Neural progenitor cell (in vitro differentiated cells): ENCODE results near the gene SAPCD2. TPM values are rescaled to one million over a fixed set of nuclear protein-coding genes. Genes with fewer than 3 reads are reported as not detected.

Experiments used
- DNase-seq: peaks from one replicate; pipeline ENCODE4 v3.0.0-alpha.2; 2016; ENCODE audit warnings: low spot score
- H2AFZ ChIP-seq: fragments of 200-600 bp; sonication (generic); replicated peaks from 2 replicates; pipeline ENCODE4 v1.6.1; 2016; ENCODE audit warnings: antibody characterized with exemption
- H3F3A ChIP-seq: fragments of 200-600 bp; sonication (generic); 2 replicates; pipeline ENCODE4 v1.6.1; 2016; ENCODE audit warnings: antibody characterized with exemption, low read depth
- H3K27ac ChIP-seq: fragments of 200-600 bp; sonication (generic); 2 replicates; pipeline ENCODE4 v1.5.1; 2016; ENCODE audit warnings: mild to moderate bottlenecking
- H3K27me3 ChIP-seq: fragments of 200-600 bp; sonication (generic); 2 replicates; pipeline ENCODE4 v1.6.1; 2016; ENCODE audit warnings: mild to moderate bottlenecking, moderate library complexity
- H3K36me3 ChIP-seq: fragments of 200-600 bp; sonication (generic); 2 replicates; pipeline ENCODE4 v1.5.1; 2016
- H3K4me1 ChIP-seq: fragments of 200-600 bp; sonication (generic); 2 replicates; pipeline ENCODE4 v1.6.1; 2016; ENCODE audit warnings: mixed run types
- H3K4me2 ChIP-seq: fragments of 200-600 bp; sonication (generic); 2 replicates; pipeline ENCODE4 v1.6.1; 2016
- H3K4me3 ChIP-seq: fragments of 200-600 bp; sonication (generic); 2 replicates; pipeline ENCODE4 v1.5.1; 2016
- H3K79me2 ChIP-seq: fragments of 200-600 bp; sonication (generic); 2 replicates; pipeline ENCODE4 v1.6.1; 2016; ENCODE audit warnings: low read depth
- H3K9ac ChIP-seq: fragments of 200-600 bp; sonication (generic); 2 replicates; pipeline ENCODE4 v1.6.1; 2016
- H3K9me3 ChIP-seq: fragments of 200-600 bp; sonication (generic); 2 replicates; pipeline ENCODE4 v1.5.1; 2016; ENCODE audit warnings: low read depth
- H4K20me1 ChIP-seq: fragments of 200-600 bp; sonication (generic); 2 replicates; pipeline ENCODE4 v1.6.1; 2016; ENCODE audit warnings: low read depth
- H3K27ac Mint-ChIP-seq: 3 replicates; pipeline ENCODE4 v1.8.0; 2021; ENCODE audit warnings: mixed read lengths
- H3K27me3 Mint-ChIP-seq: 2 replicates; pipeline ENCODE4 v1.8.0; 2022; ENCODE audit warnings: low read depth, mild to moderate bottlenecking, inconsistent platforms, moderate library complexity, mixed read lengths; ENCODE audit not compliant: insufficient read depth
- H3K36me3 Mint-ChIP-seq: 3 replicates; pipeline ENCODE4 v1.8.0; 2021; ENCODE audit warnings: mixed read lengths
- H3K4me1 Mint-ChIP-seq: 3 replicates; pipeline ENCODE4 v1.8.0; 2021; ENCODE audit warnings: mixed read lengths
- H3K4me3 Mint-ChIP-seq: 3 replicates; pipeline ENCODE4 v1.8.0; 2021; ENCODE audit warnings: mild to moderate bottlenecking, moderate library complexity, mixed read lengths
- H3K9me3 Mint-ChIP-seq: 3 replicates; pipeline ENCODE4 v1.8.0; 2020; ENCODE audit warnings: mixed read lengths
- CTCF ChIP-seq: fragments of 200-600 bp; sonication (generic); IDR thresholded peaks from 2 replicates; pipeline ENCODE4 v1.5.1; 2017; ENCODE audit warnings: antibody characterized with exemption, mild to moderate bottlenecking
- EZH2 ChIP-seq: fragments of 200-600 bp; sonication (generic); IDR thresholded peaks from 2 replicates; pipeline ENCODE4 v1.6.1; 2017; ENCODE audit warnings: antibody characterized with exemption, mild to moderate bottlenecking, moderate library complexity
- EZH2phosphoT487 ChIP-seq: fragments of 200-600 bp; sonication (generic); IDR thresholded peaks from 2 replicates; pipeline ENCODE4 v1.6.1; 2017; ENCODE audit warnings: antibody characterized with exemption
- total RNA-seq: library from RNA; depleted of rRNA; stranded (reverse); fragments of >200 nt; gene quantifications from 2 replicates; pipeline ENCODE4 v1.2.3, GENCODE V29; 2015; ENCODE audit warnings: low replicate concordance

The SAPCD2 gene
- total RNA-seq, 1 donor from 2014 or later: 5.7 TPM

GRCh38 chr9:137083394-137084004, 13.1 kb upstream of the SAPCD2 start:
- no peak overlapping the region for H3K4me3 Mint-ChIP-seq
- Histone ChIP-seq H3K4me1 (peaks cover 17% of the 10 kb centered on the region), H3K4me2 (no peak overlapping the region), H3K4me3 (no peak overlapping the region), H4K20me1 (peaks cover 9% of the 10 kb centered on the region), H3K27me3 (peaks cover 66% of the 10 kb centered on the region), H3K9me3 (no peaks in the 10 kb centered on the region), H3F3A (peaks cover 29% of the 10 kb centered on the region), H3K9ac (no peak overlapping the region), H3K36me3 (no peaks in the 10 kb centered on the region), H3K79me2 (peaks cover 9% of the 10 kb centered on the region), H3K27ac (no peak overlapping the region), H2AFZ (no peak overlapping the region)
- H3K27me3 Mint-ChIP-seq: peaks cover 31% of the 10 kb centered on the region
- H3K4me1 Mint-ChIP-seq: peaks cover 32% of the 10 kb centered on the region
- H3K27ac Mint-ChIP-seq: no peak overlapping the region
- no peak for TF ChIP-seq EZH2phosphoT487
- TF ChIP-seq EZH2: no peak
- TF ChIP-seq CTCF: no peak
- H3K36me3 Mint-ChIP-seq: no peaks in the 10 kb centered on the region
- DNase-seq: peak; percentile 75
- no peaks in the 10 kb centered on the region for H3K9me3 Mint-ChIP-seq

GRCh38 chr9:137082925-137083290, 12.6 kb upstream of the SAPCD2 start:
- Histone ChIP-seq H3K9ac (no peak overlapping the region), H4K20me1 (peaks cover 13% of the 10 kb centered on the region), H3K27me3 (peaks cover 69% of the 10 kb centered on the region), H3K36me3 (no peaks in the 10 kb centered on the region), H3K79me2 (peaks cover 5% of the 10 kb centered on the region), H3K4me3 (no peak overlapping the region), H3K27ac (no peak overlapping the region), H3K4me2 (no peak overlapping the region), H3K9me3 (no peaks in the 10 kb centered on the region), H3K4me1 (peaks cover 16% of the 10 kb centered on the region), H3F3A (peaks cover 30% of the 10 kb centered on the region), H2AFZ (no peak overlapping the region)
- Mint-ChIP-seq H3K4me1 (peaks cover 29% of the 10 kb centered on the region), H3K27ac (no peak overlapping the region), H3K4me3 (no peak overlapping the region), H3K9me3 (no peaks in the 10 kb centered on the region), H3K27me3 (peaks cover 33% of the 10 kb centered on the region), H3K36me3 (no peaks in the 10 kb centered on the region)
- no peak for DNase-seq
- TF ChIP-seq EZH2 (no peak), EZH2phosphoT487 (no peak), CTCF (no peak)

GRCh38 chr9:137082222-137082924, 12.0 kb upstream of the SAPCD2 start:
- no peaks in the 10 kb centered on the region for H3K36me3 Mint-ChIP-seq
- no peak overlapping the region for H3K4me3 ChIP-seq
- H3K27ac ChIP-seq: no peak overlapping the region
- no peaks in the 10 kb centered on the region for H3K9me3 ChIP-seq
- H3K4me1 ChIP-seq: peaks cover 14% of the 10 kb centered on the region
- H2AFZ ChIP-seq: no peak overlapping the region
- peaks cover 24% of the 10 kb centered on the region for H3K4me1 Mint-ChIP-seq
- H3K9ac ChIP-seq: no peak overlapping the region
- peaks cover 71% of the 10 kb centered on the region for H3K27me3 ChIP-seq
- DNase-seq: no peak
- TF ChIP-seq CTCF (no peak), EZH2phosphoT487 (no peak), EZH2 (no peak)
- H4K20me1 ChIP-seq: peaks cover 13% of the 10 kb centered on the region
- H3K79me2 ChIP-seq: peaks cover under 1% of the 10 kb centered on the region
- no peaks in the 10 kb centered on the region for H3K36me3 ChIP-seq
- no peaks in the 10 kb centered on the region for H3K9me3 Mint-ChIP-seq
- no peak overlapping the region for H3K4me2 ChIP-seq
- peaks cover 30% of the 10 kb centered on the region for H3K27me3 Mint-ChIP-seq
- no peak overlapping the region for H3K27ac Mint-ChIP-seq
- H3F3A ChIP-seq: peaks cover 25% of the 10 kb centered on the region
- H3K4me3 Mint-ChIP-seq: peak overlapping the region; percentile 18
